Hematopoietic multipotent progenitor cell treated with erythropoietin and hydrocortisone succinate and interleukin-3 and kit ligand, for 4 days (in vitro differentiated cells): ENCODE data around the gene TNC.

Experiments
- DNase-seq: peaks from one replicate; pipeline ENCODE4 v3.0.0-alpha.2; 2015

TNC gene

DNA sequence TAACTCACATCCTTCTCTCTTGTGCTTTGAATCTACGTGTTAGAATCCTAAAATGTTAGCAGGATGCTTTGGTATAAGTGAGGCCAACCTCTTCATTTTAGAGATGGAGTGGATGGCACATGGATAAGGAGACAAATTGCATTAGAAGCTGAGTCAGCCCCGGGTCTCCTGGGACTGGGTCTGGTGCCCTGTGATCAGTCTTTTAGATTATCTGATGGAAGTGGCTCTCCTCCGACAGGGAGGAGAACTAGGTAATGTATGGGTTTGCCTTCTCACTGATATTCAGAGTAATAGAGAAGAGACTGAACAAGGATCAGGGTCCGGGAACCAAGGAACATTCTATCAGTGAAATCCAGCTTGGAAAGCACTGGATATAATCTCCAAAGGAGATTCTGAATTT, 112.6 kb downstream of the TNC start:
- no peak for DNase-seq

- no peak for DNase-seq
These were observed 113.4 kb downstream of the TNC start for GRCh38 chr9:115004545-115004944.

DNA sequence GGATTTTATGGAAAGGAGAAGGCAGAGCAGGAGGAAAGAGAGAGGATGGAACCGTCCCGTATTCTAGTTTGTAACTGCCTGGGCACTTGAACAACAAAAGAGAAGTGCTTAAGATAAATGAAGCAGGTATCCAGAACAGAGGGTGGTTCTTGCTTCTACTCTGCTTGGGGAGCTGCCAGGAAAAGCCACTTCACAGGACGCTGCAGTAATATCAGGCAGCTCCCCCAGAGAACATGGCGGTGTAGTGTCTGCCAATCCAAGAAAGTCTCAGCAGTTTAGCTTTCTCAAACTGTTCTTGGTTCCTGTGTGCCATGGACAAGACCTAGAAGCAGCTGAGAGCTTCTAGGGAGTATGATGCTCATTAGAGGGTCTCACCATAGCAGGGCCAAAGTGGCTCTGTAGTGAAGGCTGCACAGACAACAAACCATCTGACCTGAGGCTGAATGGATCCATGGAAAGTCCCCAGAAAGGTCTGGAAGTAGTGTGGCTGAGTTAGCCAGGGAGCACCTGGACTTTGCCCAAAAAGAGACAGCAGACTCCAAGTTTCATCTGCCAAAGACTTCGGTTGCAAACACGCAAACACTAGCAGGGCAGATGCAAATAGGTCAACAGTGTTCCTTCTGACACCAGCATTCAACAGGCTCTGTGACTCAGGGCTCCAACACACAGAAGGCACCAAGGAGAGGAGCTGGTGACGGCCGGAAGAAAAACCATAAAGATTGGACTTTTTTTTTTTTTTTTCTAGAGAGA, 115.4 kb downstream of the TNC start:
- DNase-seq = no peak

DNA sequence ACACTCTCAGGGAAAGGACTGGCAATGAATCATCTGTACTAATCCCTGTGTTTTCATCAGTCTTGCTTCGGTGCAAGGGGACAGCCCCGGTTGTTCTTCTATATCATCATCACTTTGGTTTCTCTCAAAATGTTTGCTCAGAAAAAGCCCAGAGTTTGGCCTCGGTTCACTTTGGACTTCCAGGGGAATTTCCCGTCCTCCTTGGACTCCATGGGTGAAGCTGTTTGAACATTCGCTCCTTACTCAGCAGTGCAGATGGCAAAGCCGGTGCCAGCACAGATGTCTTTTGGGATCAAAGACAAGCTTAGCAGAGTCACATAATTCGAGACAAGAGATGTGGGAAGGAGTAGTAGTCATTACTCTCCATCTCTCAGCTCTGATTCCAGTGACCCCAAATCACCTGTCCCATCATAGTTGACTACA, 117.7 kb downstream of the TNC start:
- DNase-seq = no peak

GRCh38 chr9:114998326-114998725, 119.6 kb downstream of the TNC start:
- DNase-seq = no peak

DNA sequence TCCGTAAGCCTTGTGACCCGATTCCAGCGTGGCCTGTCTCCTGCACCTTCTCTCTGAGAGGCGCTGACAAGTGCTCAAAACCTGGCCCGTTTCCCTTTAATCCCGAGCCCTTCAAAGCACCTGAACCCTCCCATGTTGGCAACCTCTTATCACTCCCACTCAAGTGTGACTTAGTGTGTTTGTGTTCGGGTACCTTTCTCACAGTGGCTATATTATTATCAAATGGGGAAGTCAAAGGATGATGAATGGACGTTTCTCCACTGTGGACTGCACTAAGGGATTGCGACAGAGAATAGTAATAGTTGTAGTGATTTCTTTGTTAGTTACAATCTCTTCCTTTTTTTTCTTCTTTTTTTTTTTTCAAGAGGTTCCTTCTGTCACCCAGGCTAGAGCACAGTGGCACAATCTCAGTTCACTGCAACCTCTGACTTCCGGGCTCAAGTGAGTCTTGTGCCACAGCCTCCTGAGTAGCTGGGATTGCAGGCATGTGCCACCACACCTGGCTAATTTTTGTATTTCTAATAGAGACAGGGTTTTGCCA, 122.2 kb downstream of the TNC start:
- peak; percentile 60 for DNase-seq

DNA sequence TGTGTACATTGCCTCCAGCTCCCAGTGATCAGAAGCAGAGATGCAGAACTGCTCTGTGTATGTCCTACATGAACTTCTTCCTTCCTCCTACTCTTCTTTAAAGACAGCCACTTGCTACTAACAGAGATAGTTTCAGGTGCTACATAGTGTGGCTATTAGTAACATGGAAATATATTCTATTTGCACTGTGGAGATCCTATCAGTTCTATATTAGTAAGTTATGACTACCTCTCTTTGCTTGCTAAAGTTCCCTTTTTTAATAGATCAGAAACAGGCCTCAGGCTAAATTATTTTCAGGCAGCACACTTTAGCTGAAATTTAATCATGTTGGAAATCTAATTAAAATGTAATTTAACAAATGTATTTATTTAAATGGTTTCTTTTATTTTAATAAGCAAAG, 123.2 kb downstream of the TNC start:
- no peak for DNase-seq

DNA sequence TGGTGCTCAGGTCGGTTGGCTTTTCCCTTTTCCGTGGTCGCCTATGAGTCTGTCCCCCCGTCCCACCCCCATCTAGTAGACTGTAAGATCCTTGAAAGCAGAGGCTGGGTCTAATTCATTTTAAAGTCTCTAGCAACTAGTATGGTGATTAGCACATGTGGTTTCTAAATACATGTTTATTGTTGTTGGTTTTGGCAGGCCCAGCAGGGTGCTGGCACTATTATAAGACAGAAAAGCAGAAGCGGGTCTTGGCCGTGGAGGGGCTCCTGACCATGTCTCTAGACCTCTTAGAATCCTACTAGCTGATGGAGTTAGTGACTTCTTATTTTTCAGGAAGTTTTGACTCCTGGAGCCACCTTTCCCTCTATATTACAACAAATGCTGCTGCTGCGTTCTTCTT, 126.1 kb downstream of the TNC start:
- no peak for DNase-seq

DNA sequence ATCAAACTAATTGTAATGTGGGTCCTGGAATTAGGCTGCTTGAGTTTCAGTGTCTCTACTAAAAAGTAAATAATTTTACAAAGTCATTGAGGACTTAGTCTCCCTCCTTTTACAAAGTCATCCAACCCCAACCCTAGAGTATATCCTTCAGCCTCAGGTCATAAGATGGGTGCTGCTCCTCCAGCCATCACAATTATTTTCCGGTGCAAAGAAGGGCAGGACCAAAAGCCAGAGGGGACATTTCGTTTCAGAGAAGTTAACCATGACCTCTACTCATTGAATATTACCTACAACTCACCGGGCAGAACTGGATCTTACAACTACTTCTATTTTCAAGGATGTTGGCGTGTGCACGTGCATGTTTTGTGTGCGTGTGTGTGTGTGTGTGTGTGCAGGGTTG, 127.1 kb downstream of the TNC start:
- DNase-seq = no peak

DNA sequence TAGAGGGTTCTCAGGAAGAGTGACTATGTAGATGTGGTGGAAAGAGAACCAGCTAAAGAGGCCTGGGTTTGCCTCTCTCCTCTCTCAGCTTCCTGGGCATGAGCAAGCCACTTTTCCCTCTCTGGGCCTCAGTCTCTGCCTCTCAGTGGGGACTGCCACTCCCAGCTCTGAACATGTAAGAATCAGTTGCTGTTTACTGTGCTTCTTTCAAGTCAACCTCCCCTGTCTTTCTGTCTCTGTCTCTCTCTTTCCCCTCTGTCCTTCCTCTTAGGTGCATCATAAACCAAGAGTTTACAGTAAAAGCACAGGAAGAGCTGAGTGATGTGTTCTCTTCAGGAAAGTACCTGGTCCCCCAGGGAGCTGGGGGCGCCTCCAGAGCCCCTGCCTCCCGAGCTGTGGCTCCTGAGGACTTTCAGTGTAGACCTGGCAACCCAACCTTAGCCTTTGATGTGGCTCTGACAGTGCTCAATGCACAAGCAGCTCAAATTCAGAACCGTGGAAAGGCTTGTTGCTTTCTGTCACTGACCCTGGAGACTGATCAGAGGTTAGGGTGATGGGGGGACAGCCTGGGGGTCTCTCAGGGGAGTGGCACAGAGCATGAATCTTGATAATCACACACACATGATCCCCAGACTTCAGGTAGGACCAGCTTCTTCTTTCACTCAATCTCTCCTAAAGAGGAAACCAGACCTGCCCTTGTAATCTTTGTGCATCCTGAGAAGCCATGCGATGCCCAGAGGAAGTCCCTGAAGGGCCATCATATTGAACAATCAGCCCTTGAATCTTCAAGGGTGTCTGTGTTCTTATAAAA, 128.2 kb downstream of the TNC start:
- DNase-seq = no peak

DNA sequence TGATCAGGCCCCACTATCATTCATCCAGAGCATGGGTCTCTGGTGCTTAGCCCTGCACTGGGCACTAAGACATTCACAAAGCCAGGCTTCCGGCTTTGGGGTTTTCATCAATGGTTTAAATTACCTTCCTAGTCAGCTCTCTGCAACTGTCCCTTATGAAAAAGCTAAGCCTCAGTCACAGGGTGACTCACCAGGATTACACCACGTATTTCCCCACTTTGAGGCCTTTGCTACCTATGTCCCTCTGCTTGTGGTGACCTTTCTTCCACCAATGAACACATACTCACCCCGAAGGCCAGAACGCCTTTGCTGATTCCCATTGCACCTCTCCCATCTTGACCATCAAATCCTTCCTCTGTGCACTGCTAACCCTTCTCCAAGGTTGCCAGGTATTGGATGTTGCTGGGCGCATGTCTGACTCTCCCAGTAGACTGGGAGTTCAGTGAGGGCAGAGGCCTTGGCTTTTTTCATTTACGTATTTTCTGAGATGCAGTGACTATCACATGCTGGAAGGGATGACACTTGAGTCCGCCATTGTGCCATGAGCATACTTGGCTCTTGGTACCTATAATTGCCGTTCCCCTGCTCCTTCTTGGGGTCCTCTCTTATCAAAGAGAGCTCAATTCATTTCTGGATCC, 128.9 kb downstream of the TNC start:
- DNase-seq = peak; percentile 4

GRCh38 chr9:114987116-114987515, 130.8 kb downstream of the TNC start:
- DNase-seq = no peak

GRCh38 chr9:114985959-114986501, 131.9 kb downstream of the TNC start:
- no peak for DNase-seq

GRCh38 chr9:114981063-114981462, 136.9 kb downstream of the TNC start:
- no peak for DNase-seq

GRCh38 chr9:114973216-114973615, 144.7 kb downstream of the TNC start:
- DNase-seq = no peak

DNA sequence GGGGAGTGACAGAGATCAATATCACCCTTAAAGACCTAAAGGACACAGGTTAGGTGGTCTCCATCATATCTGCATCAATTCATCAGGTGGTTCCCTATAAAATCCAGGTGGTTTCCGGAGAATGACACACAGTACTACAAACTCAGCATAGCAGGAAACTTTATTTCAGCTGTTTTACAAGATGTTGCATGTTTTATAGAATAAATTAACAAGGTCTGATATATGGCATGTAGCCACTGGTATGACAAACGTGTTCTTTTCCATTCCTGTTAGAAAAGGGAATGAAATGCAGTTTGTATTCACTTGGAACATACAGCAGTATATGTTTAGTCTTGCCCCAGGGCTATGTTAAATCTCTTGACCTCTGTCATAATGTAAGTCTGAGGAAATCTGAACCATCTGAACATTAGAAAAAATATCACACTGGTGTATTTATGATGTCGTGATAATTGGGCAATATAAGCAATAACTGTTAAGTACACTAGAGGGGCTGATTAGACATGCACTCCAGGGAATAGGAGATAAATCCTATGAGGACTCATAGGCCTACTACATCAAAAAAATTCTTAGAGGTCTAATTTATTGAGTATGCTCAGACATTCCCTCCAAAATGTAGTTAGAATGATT, 145.3 kb downstream of the TNC start:
- no peak for DNase-seq
